OCI-LY1 (cell line): ENCODE measurements around the gene DIAPH1.

Experiments used
- CTCF ChIP-seq: fragments of 200-600 bp; sonication (generic), shearing (Covaris generic); IDR thresholded peaks from 2 replicates; pipeline ENCODE4 v1.5.1; 2017; ENCODE audit warnings: mild to moderate bottlenecking, antibody characterized with exemption, low read length, moderate library complexity, mixed read lengths
- EZH2 ChIP-seq: fragments of 200-600 bp; sonication (generic), shearing (Covaris generic); IDR thresholded peaks from 2 replicates; pipeline ENCODE4 v1.8.0; 2017; ENCODE audit warnings: borderline replicate concordance, mixed run types, mild to moderate bottlenecking, antibody characterized with exemption, low read length, moderate library complexity, mixed read lengths

DNA sequence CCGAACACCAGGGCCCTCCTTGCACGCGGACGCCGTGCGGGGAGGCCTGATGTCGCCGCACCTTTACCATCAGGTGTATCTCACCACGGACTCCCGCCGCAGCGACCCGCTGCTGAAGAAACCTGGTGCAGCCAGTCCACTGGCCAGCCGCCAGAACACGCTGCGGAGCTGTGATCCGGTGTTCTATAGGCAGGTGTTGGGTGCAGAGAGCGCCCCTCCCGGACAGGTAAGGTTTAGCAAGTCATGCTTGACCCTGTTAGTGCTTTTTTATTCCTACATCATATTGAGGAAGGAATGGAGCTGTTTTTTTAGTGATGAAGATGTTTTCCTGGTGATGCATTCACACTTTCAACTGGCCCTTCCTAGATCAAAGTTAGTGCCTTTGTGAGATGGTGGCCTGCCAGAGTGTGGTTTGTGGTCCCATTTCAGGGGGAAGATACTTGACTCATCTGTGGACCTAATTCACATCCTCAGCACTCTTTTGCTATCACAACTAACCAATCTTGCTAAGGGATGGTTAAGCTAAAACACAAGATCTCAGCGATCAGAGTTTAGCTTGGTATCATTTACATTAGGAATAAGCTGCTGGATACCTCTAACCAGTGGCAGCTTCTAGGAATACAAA lies 140.4 kb downstream of the DIAPH1 start:
- TF ChIP-seq EZH2 (no peak), CTCF (peak; percentile 73)
